ENCODE data around the gene UCN. TPM values are rescaled to one million over a fixed set of nuclear protein-coding genes. Genes with fewer than 3 reads are reported as not detected.
"Not testable (repeated sequence)": the region's sequence is repeated elsewhere in the genome, so short reads cannot be mapped to it uniquely, and the experiment has no call there.

Gene UCN
- polyA plus RNA-seq, 1 experiment: 0.40 TPM

GRCh38 chr2:27322766-27323595, 14.7 kb upstream of the UCN start, which contains the start of gene MPV17:
MPV17 (minus strand) TSS chr2:27323097; CDS start chr2:27322517, 580 bp downstream.
- ChIA-PET CTCF (interaction anchor here (1.4 to 3.4 kb wide), 3 partner anchors 19 to 43 kb away, joined by 5 to 18 read pairs (median 5); partner anchors contain the start of gene GTF3C2), POLR2A (interaction anchor here (0.6 to 2.0 kb wide), 6 partner anchors 11 to 550 kb away, joined by 3 to 9 read pairs (median 3); partner anchors contain the start of genes GTF3C2 and PREB)

GRCh38 chr2:27322301-27322765, 14.1 kb upstream of the UCN start:
- H3K27me3 ChIP-seq (ENCODE audit: control insufficient read depth, insufficient read depth, low read length): no peaks in the 10 kb centered on the region
- TF ChIP-seq CTCF (IDR thresholded peaks at IDR 0.05; ENCODE audit: low read depth, low read length): no peak
- H3K27ac ChIP-seq (ENCODE audit: low read depth, low read length): peak overlapping the region; percentile 95
- DNase-seq (ENCODE audit: low read depth, low spot score): no peak
- ChIA-PET CTCF (interaction anchor here (1.5 to 3.4 kb wide), 2 partner anchors 19 to 35 kb away, joined by 5 to 18 read pairs; partner anchors contain the start of gene GTF3C2), POLR2A (interaction anchor here (0.6 to 2.0 kb wide), 5 partner anchors 10 to 550 kb away, joined by 3 to 9 read pairs (median 3); partner anchors contain the start of gene GTF3C2)
- H3K4me3 ChIP-seq (ENCODE audit: low read depth, low read length): peak overlapping the region; percentile 90
- H3K9me3 ChIP-seq (ENCODE audit: control insufficient read depth, insufficient read depth, low read length): no peaks in the 10 kb centered on the region

More at GRCh38 chr2:27322766-27323595, 14.7 kb upstream of the UCN start, which contains the start of gene MPV17:
- Histone ChIP-seq H3K9me3 (ENCODE audit: control insufficient read depth, insufficient read depth, low read length) (no peaks in the 10 kb centered on the region), H3K4me3 (ENCODE audit: low read depth, low read length) (peak within 1 kb of the TSS; percentile 90), H3K27ac (ENCODE audit: low read depth, low read length) (peak within 1 kb of the TSS; percentile 95), H3K27me3 (ENCODE audit: control insufficient read depth, insufficient read depth, low read length) (no peaks in the 10 kb centered on the region)
- no peak for TF ChIP-seq CTCF (IDR thresholded peaks at IDR 0.05; ENCODE audit: low read depth, low read length)
- DNase-seq (ENCODE audit: low read depth, low spot score): peak; percentile 78

GRCh38 chr2:27320958-27321543, 12.8 kb upstream of the UCN start:
- TF ChIP-seq CTCF (IDR thresholded peaks at IDR 0.05; ENCODE audit: low read depth, low read length): peak; percentile 74
- CTCF ChIA-PET: interaction anchor here (0.5 to 3.4 kb wide), 5 partner anchors 12 to 309 kb away, joined by 3 to 18 read pairs (median 6); no protein-coding TSS in a partner anchor
- DNase-seq (ENCODE audit: low read depth, low spot score): peak; percentile 96
- POLR2A ChIA-PET: no interaction called here
- Histone ChIP-seq H3K27me3 (ENCODE audit: control insufficient read depth, insufficient read depth, low read length) (no peaks in the 10 kb centered on the region), H3K4me3 (ENCODE audit: low read depth, low read length) (peak overlapping the region; percentile 11), H3K27ac (ENCODE audit: low read depth, low read length) (peak overlapping the region; percentile 90), H3K9me3 (ENCODE audit: control insufficient read depth, insufficient read depth, low read length) (no peaks in the 10 kb centered on the region)

DNA sequence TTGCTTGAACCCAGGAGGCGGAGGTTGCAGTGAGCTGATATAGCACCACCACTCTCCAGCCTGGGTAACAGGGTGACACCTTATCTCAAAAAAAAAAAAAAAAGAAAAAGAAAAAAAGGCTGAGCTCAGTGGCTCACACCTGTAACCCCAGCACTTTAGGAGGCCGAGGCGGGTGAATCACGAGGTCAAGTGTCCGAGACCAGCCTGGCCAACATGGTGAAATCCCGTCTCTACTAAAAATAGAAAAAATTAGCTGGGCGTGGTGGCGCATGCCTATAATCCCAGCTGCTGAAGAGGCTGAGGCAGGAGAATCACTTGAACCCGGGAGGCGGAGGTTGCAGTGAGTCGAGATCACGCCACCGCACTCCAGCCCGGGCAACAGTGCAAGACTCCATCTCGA, 11.6 kb upstream of the UCN start:
- H3K9me3 ChIP-seq (ENCODE audit: control insufficient read depth, insufficient read depth, low read length); H3K27me3 ChIP-seq (ENCODE audit: control insufficient read depth, insufficient read depth, low read length); DNase-seq (ENCODE audit: low read depth, low spot score); H3K27ac ChIP-seq (ENCODE audit: low read depth, low read length); H3K4me3 ChIP-seq (ENCODE audit: low read depth, low read length): not testable (repeated sequence)
- CTCF ChIA-PET: interaction anchor here (0.6 kb wide), 2 partner anchors 17 to 363 kb away, joined by 4 read pairs; no protein-coding TSS in a partner anchor
- POLR2A ChIA-PET: interaction anchor here (0.7 kb wide), 2 partner anchors 235 to 975 kb away, joined by 3 to 4 read pairs; no protein-coding TSS in a partner anchor

DNA sequence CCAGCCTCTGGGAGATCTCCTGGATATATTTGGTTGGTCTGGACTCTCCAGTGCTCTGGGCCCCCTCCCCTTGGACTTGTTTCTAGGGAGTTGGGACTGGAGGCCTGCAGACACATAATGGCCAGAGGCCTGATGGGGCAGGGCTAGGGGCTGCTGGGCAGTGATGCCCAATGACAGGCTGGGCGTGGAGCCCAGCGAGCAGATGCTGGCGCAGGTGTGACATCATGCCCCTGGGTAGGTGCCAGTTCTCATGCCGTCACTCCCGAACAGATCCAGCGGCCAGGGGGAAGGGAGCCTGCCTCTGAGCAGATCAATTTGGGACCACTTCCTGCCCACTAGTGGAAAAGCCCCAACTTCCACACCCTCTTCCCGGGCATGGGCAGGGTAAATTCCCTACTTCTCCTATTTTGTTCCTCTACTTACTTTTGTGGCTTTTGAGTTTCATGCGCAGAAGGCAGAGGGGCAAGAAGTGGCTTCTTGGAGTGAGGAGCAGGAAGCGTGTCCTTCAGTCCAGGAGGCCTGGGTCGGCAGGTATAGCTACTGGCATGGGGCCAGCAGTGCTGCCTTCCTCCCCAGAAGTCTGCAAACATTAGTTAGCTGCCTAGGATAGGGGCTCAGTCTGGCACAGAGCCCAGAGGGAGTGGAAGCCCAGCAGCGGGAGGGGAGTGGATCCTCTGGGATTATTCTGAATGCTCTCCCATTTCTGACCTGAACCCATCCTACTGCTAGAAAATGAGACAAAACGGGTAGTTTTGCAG, 8.6 kb upstream of the UCN start:
- no peak overlapping the region for H3K4me3 ChIP-seq (ENCODE audit: low read depth, low read length)
- ChIA-PET CTCF (interaction anchor here (1.4 to 3.0 kb wide), 2 partner anchors 13 to 63 kb away, joined by 4 to 19 read pairs; no protein-coding TSS in a partner anchor), POLR2A (no interaction called here)
- no peaks in the 10 kb centered on the region for H3K27me3 ChIP-seq (ENCODE audit: control insufficient read depth, insufficient read depth, low read length)
- no peak overlapping the region for H3K27ac ChIP-seq (ENCODE audit: low read depth, low read length)
- no peak for DNase-seq (ENCODE audit: low read depth, low spot score)
- H3K9me3 ChIP-seq (ENCODE audit: control insufficient read depth, insufficient read depth, low read length): no peaks in the 10 kb centered on the region
- TF ChIP-seq CTCF (IDR thresholded peaks at IDR 0.05; ENCODE audit: low read depth, low read length): no peak

Data from AG04450 (cell line).